HG02571 (cell line): ENCODE measurements around the gene FAM107A.

Experiments used
- ATAC-seq: cut with Tn5 transposase; IDR thresholded peaks from one replicate; pipeline ENCODE4 v1.9.1; 2021; ENCODE audit warnings: mild to moderate bottlenecking, moderate library complexity; ENCODE audit not compliant: unreplicated experiment

FAM107A gene

DNA sequence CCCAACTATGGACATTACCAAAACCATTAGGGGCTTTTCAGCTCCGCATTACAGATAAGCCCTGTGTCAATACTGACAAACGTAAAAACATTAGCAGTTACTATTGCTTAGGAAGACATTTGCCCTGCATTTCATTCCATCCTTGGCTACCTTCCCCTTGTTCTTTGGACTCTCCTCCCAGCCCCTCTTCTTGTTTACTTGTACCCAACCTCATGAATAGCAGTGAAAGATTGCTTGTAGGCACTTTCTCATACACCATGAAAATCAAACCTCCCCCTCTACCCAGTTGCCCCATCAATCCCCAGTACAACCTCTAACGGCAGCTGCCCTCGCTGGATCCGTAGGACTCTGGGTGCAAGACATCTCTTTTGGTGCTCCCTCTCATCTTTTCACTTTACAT lies 16.9 kb upstream of the FAM107A start:
- ATAC-seq = no peak

DNA sequence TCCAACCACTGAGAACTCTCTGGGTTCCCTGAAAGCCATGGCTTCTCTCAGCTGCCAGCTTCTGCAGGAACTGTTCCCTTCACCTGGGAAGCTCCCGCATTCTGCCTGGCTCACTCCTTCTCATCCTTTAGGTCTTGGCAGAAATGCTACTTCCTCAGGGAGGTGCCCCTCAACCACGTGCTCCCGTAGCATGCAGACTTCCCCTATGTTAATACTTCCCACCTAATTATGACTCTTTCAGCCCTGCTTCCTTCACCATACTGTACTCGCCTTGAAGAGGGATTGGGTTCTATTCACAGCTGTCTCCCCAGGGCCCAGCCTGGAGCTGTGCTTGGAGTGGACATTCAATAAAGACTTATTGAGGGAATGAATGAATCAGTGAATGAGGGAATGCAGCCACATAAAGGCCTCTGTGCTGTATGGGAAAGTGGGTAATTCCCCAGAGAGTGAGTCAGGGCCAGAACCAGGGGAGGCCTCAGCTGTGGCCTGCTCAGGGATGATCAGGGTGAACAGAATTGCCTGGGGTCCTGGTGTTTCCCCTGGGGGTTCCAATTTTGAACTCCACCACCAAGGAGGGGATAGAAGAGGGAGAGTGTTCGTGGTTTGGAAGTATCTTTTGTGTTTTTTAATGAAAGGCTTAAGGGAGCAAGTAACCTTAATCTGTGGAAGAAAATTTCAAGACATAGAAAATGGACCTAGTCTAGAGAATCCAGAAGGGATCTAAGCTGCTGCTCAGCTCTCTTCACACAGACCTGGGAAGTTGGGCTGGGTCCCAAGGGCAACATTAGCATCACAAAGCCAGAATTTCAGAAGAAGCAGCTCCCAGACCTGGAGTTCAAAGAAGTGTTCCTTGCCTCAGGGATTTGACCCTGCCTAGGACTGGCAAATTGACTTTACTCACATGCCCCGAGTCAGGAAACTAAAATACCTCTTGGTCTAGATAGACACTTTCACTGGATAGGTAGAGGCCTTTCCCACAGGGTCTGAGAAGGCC lies 14.6 kb upstream of the FAM107A start:
- ATAC-seq = no peak

DNA sequence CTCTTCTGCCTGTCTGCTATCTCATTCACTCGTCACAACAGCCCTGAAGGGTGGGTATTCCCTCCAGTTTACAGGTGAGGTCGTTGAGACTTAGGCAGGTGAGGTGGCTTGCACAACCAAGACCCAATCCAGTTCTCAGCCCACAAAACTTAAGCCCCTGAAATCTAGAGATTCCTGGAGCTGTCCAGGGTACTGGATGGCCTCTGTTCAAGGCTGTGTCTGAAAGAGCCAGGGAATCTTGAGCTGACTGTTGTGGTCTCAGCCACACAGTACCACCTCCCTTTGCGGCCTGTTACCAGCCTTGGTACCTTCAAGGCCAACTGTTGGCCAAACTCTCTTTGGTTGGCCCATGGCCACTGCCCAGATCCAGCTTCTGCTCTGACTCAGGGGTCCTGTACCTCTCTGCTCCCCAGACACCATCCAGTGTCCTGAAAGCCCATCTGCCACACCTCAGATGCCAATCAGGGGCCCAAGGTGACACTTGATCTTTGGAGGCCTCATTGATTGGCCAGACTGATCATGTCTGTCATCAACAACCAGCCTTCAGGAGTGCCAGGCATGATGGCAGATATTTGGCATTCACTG lies 10.9 kb upstream of the FAM107A start:
- ATAC-seq = no peak

DNA sequence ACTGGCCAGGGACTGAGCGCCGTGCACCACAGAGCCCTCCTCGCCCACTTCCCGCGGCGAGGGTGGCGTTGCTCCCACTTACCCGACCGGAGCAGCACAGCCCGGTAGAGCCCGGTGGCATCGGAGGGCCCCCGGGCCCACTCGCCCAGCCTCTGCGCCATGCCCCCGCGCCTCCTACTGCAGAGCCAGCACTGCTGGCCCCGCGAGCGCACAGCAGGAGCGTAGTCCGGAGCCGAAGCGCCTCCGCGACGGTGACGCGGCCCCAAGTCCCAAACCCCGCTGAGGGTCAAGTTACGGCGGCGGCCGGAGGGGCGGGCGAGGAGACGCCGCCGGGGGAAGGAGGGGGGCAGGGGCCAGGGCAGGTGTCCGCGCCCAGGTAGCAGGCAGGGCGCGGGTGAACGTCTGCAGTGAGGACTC lies 9.6 kb upstream of the FAM107A start:
- no peak for ATAC-seq

DNA sequence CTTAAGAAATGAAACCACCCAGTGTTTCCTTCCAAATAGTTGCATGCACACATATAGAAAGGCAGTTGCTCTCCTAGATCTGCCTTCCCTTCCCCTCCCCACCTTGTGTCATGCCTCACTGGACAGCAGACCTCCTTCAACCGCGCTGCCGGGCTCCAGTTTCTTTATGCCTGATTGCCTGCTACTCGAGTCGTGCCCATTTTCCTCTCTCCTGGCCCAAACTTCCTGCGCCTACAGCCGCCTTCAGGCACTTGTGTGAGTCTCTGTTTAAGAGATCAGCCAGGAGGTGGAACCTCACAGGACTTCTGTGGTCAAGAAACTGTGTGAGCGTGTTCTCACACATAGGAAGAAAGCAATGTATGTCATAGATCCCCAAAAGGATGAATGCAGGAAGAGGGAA lies 8.8 kb upstream of the FAM107A start:
- no peak for ATAC-seq

DNA sequence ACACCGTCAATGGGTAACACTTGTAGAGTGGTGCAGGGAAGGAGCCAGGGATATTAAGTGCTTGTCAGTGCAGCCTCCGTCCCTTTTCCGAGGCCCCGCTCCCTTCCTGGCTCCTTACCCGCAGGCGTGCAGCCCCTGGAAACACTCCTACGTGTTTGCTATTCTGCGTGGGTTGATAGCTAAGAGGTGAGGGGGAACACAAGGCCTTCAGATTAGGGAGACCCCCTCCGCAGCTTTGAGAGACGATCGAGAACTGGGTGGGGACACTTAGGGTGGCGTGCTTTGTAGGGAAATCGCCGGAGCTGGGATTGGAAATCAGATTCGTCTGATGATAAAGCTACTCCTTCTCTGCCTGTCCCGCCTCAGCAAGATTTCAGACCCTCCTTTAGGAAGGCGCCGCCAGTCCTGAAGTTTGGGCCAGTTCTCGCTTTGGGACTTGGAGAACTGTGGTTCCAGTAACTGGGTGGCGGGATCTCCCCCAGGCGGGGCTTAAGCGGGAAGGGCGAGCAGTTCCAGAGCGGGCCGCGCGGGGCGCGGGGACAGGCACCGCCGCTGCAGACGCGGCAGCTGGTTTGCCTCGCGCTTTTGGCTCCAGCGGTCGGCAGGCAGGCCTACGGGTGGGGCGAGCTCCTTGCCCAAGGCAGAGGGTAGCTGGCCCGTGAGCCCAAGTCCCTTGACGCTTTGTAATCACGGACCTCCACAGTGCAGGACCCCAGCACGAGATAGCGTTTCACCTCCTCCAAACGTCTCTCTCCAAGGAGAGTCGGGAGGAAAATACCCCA lies 8.0 kb upstream of the FAM107A start:
- peak; percentile 69 for ATAC-seq

DNA sequence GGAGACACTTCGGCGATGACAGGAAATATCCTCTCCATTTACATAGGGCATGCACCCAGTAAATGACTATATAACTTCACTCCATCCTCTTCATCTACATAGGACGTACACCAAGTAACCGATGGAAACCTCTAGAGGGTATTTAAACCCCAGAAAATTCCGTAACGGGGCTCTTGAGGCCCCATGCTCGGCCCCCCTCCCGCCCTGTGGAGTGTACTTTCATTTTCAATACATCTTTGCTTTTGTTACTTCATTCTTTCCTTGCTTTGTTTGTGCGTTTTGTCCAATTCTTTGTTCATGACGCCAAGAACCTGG lies 7.5 kb upstream of the FAM107A start:
- no peak for ATAC-seq

DNA sequence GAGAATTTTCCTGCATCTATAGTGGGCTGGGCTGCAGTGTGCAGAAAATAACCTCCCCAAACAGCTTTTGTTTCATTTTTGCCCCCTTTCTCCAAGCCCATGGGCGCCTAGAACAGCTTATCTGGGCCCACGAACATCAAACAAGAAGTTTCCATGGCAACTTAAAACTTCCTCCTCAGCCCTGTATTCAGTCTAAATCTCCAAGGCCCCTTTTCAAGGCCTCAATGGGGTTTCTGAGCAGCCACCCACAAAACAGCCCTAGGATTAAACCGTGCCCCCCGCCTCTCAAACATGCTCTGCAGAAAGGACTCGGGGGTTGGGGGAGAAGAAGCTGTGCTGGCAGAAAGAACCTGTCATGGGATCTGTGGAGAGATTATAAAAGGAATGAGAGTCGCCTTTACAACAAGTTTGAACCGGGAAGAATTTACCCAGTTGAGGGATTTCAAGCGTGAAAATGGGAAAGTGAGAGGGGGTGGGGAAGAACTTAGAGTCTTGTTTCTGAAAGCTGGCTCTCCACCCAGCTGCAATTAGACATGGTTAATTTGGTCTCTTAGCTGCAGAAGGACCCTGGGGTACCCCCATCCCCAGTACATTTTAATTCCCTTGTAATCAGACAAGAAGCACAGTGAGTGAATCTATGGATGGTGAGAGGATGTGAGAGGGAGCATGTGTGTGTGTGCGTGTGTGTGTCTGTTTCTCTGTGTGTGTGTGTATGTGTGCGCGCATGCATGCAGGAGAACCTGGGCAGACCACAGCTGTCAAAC lies 4.3 kb upstream of the FAM107A start:
- ATAC-seq = no peak

DNA sequence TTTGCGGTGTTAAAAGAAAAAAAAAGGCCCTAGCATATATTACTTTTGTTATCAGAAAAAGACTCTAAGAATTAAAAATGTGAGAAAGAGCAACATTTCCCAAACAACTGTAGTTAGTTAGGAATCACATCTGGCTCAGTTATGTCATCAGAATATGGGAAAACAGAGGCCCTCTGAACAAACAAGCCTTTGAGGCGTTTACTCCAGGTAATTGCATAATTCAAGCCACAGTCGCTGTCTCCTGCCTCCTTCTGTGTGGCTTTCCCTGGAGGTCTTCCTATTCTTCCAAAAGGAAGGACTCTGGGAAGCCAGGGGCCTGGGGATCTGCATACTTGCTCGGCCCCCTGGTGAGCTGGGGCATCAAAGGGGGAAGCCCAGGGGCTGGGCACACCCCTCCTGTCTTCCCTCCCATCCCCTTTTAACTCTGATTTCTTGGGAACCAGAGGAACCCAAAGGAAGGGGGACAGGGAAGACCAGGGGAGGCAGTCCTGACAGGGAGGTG lies 3.7 kb upstream of the FAM107A start:
- ATAC-seq = no peak

DNA sequence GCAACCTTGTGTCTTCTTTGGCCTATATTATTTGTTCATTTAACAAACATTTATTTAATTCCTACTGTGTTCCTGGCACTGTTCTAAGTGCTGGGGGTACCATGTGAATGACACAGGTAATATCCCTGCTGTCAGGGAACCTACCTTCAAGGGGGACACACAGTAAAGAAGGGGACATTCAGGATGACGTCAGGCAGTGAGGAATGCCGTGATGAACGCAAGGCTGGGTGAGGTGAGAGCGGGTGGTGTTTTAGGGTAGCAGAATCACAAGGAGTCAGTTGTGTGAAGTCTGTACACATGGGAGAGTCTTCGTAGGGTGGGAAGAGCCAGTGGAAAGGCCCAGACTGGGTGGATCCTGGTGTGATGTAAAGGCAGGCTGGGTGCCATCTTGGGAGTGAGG lies 1.7 kb upstream of the FAM107A start:
- ATAC-seq = no peak

DNA sequence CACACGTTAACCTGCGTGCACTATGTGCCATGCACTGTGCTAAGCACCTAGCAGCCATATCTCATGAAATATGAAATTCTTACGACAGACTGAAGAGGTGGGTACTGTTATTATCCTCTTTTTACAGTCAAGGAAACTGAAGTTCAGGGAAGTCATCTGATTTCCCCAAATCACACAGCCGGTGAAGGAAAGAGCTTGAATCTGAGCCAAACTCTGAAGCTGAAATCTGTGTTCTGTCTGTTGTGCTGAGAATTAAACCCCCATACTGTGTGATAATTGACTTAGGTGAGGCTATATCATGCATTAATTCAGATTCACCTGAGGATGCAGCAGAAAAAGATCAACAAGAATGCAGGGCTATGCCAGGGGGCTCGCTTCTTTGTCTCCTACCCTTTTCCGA lies 475 bp downstream of the FAM107A start:
- ATAC-seq = no peak

DNA sequence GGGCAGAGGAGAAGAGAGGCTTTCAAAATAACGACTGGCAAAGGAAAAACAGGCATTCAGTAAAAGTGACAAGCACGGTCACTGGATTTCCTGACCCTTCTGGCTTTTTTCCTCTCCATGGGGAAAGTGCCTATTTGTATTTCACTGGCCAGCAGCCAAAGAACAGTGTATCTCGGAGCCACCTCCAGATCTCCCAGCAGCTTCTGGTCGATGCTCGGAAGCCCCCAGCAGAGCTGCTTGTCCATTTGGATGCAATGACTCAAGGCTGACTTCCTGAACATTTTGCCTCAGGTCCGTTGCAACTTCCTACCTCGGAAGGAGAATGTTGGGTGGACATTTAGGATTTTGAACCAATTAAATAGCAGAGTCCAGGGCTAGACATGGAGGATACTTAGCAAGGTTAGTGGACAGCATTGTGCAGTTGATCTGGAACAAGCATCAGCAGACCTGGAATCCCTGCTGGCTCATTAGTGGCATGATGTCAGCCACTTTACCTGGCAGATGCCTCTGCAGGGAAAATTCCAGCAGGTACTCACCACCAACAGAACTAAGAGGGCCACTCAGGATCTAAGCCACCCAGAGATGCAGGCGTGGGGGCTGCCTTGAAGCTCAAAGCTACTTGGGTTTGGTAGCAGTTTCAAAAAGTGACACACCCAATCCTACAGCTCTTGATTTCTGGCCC lies 1.1 kb downstream of the FAM107A start:
- ATAC-seq = no peak

DNA sequence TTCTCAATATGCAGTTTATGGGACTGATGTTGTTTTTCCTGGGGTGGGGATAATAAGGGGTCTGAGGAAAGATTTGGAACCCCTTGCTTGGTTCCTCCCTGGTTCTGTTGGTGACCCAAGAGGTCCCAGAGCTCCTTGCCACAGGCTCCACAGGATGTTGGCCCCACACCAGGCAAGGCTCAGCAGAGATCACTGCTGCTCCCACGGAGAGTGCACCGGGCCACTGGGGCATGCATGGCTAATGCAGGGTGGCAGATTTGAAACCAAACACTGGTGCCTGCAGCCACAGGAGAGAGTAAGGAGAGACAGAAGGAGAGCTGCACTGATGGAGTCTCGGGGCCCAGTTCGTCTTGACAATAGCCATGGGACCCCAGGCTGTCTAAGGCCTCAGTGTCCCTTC lies 2.5 kb downstream of the FAM107A start:
- ATAC-seq = no peak

DNA sequence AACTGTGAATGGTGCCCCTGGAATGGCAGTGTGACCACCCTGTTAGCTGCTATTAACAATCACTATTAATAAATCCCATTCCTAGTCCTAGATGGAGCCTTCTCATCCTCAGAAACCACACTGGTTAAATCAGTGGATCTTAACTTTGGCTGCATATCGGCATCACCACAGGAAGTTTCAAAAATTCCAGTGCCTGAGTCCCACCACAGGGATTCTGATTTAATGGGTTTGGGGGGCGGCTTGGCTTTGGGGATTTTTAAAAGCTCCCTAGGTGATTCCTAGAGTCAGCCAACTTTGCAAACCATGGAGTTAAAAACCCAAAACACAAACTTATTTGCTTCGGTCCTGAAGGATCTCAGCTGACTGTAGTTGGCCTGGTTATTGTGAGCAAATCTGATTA lies 3.1 kb downstream of the FAM107A start:
- ATAC-seq = no peak

DNA sequence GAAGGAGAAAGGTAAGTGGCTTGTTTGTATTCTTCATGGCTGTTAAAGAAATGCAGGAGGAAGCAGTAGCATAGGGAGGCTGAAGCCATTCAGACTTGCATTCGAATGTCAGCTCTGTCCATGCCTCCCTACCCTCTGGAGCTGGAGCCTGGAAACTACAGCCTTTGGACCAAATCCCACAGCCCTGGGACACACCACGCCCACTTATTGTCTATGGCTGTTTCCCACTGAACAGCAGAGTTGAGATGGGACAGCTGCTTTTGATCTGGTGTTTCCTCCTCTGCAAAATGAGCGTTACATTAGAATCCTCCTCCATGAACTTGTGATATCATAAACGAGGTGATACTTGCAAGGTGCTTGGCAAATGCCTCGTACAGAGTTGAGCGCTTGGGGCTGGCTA lies 3.6 kb downstream of the FAM107A start:
- no peak for ATAC-seq

DNA sequence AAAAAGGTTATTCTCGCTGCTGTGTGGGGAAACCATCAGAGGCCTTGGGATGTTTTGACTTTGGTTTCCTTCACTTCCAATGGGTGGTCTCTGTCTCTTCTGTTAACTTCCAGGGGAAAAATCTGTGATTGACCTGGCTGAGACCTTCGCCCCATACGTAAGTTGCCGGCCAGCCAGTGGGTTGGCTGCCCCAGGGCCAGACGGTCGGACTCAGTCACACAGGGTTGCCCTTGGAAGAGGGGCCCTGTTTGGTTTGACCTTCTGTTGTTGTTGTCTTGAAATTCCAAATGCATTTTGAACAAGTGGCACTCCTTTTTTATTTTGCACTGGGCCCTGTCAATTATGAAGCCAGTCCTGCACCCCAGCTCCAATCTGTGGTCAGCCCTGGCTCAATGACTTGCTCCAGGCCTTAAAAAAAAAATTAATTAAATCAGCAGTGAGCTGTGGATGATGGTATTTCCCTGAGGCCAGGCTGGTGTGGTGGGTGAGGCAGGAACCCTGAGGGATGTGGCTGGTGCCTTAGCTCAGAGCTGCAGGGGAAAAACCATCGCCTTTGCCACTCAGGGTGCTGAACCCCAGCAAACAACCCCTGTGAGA lies 4.5 kb downstream of the FAM107A start:
- no peak for ATAC-seq

DNA sequence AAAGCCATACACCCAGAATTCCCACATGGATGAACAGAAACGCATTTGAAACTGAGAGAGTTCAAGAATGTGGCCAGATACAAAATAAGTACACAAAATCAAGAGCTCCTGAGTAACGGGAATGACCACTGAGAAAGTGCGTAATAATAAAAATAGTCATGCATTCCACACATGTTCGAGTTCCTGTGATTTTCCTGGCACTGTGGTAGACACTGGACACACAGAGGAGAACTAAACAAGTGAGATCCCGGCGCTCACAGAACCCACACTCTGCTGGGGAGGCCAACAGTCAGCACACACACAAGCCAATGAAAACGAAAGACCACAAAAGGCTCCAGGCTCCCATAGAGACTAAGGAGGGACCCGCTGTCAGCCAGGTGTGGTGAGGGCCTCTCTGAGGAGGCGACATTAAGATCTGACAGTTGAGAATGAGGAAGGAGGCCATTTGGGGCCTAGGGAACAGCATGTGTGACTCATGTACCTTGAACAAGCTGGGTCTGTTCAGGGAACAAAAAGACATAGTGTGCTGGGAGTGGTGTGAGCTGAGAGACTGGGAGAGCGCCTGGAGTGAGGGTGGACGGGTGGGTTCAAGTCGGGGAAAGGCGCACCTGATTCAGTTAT lies 5.1 kb downstream of the FAM107A start:
- ATAC-seq = no peak

DNA sequence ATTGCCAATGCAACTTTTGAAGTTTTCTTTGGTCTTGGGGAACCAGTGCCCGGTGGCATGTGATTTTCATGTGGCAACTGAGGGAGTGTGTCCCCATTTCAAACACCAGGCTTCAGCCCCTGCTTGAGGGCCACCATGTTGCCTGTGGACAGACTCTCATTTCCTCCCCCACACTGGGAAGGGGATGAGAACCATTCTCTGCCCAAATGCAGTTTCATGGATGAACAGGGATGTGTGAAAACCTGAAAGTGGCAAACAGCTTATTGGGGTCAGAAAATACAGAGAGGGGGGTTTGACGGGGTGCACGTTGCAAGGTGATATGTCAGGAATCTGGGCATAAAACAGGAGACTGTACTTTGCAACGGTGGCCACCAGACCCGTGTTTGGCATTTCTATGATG lies 6.3 kb downstream of the FAM107A start:
- no peak for ATAC-seq

DNA sequence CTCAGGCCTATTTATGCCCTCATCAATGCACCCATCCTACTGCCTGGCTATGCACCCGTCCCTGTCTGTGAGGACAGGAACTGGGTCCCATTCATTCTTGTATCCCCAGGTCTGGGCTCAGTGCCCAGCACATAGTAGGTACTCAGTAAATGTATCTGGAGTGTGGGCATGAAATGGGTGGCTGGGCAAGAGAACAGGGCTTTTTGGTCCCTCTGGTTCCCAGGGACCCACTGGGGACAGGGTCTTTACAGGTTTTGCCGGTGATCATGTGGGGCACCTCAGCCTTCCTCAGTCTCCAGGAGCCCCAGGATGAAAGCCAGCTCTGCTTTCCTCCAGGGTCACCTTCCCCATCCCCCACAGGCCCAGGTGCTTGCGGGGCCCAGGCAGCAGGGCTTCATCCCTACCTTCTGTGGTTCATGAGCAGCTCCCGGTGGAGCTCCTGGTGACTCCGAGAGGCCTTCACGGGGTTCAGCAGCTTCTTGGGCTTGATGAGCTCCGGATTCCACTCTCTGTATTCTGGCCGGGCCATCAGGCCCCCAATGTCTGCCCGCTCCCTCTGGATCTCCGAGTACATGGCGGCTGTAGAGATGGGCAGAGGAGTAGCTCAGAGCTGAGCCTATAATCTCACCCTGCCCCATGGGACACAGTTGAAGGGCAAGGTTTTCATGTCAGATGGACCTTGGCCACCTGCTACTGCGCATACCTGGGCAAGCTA lies 7.7 kb downstream of the FAM107A start:
- ATAC-seq = no peak
